HG02973 (cell line): Measurements from ENCODE around the gene SLC6A11.

Source experiments
- ATAC-seq: cut with Tn5 transposase; IDR thresholded peaks from one replicate; pipeline ENCODE4 v1.9.1; 2021; ENCODE audit warnings: moderate library complexity; ENCODE audit not compliant: unreplicated experiment

Gene SLC6A11

GRCh38 chr3:10928407-10928960 is 112.5 kb downstream of the SLC6A11 start:
- no peak for ATAC-seq

GRCh38 chr3:10928961-10929471 is 113.0 kb downstream of the SLC6A11 start:
- ATAC-seq = no peak

- no peak for ATAC-seq
Observed at GRCh38 chr3:10929978-10930665, 114.1 kb downstream of the SLC6A11 start.

- no peak for ATAC-seq
Observed at GRCh38 chr3:10930666-10931040, 114.6 kb downstream of the SLC6A11 start.

GRCh38 chr3:10932596-10932995 is 116.6 kb downstream of the SLC6A11 start:
- no peak for ATAC-seq

- ATAC-seq = no peak
Observed at GRCh38 chr3:10933021-10933420, 117.0 kb downstream of the SLC6A11 start.

- no peak for ATAC-seq
Observed at GRCh38 chr3:10933470-10933804, 117.4 kb downstream of the SLC6A11 start.

- ATAC-seq = no peak
Observed at GRCh38 chr3:10933805-10934481, 117.9 kb downstream of the SLC6A11 start.

- ATAC-seq = no peak
Observed at GRCh38 chr3:10935028-10935427, 119.0 kb downstream of the SLC6A11 start.

GRCh38 chr3:10935846-10936631 is 120.0 kb downstream of the SLC6A11 start:
- no peak for ATAC-seq

- ATAC-seq = no peak
Observed at GRCh38 chr3:10936686-10937085, 120.7 kb downstream of the SLC6A11 start.

GRCh38 chr3:10937141-10937825 is 121.3 kb downstream of the SLC6A11 start:
- ATAC-seq = no peak

- ATAC-seq = no peak
Observed at GRCh38 chr3:10939556-10939955, 123.5 kb downstream of the SLC6A11 start.

- ATAC-seq = no peak
Observed at GRCh38 chr3:10940106-10940505, 124.1 kb downstream of the SLC6A11 start.

- no peak for ATAC-seq
Observed at GRCh38 chr3:10941972-10942371, 125.9 kb downstream of the SLC6A11 start.

- ATAC-seq = no peak
Observed at GRCh38 chr3:10942690-10943205, 126.7 kb downstream of the SLC6A11 start.

GRCh38 chr3:10944866-10945265 is 128.8 kb downstream of the SLC6A11 start:
- ATAC-seq = no peak

GRCh38 chr3:10945683-10946287 is 129.8 kb downstream of the SLC6A11 start:
- peak; percentile 50 for ATAC-seq

- no peak for ATAC-seq
Observed at GRCh38 chr3:10946526-10946925, 130.5 kb downstream of the SLC6A11 start.

GRCh38 chr3:10948326-10948725 is 132.3 kb downstream of the SLC6A11 start:
- ATAC-seq = no peak
